ENCODE data around the gene AOPEP.

Gene AOPEP

GRCh38 chr9:94718936-94719335 lies 7.6 kb upstream of the AOPEP start:
- no peak for DNase-seq (ENCODE audit: low read depth)

- no peak for DNase-seq (ENCODE audit: low read depth)
Observed at GRCh38 chr9:94719878-94720277, 6.6 kb upstream of the AOPEP start.

DNA sequence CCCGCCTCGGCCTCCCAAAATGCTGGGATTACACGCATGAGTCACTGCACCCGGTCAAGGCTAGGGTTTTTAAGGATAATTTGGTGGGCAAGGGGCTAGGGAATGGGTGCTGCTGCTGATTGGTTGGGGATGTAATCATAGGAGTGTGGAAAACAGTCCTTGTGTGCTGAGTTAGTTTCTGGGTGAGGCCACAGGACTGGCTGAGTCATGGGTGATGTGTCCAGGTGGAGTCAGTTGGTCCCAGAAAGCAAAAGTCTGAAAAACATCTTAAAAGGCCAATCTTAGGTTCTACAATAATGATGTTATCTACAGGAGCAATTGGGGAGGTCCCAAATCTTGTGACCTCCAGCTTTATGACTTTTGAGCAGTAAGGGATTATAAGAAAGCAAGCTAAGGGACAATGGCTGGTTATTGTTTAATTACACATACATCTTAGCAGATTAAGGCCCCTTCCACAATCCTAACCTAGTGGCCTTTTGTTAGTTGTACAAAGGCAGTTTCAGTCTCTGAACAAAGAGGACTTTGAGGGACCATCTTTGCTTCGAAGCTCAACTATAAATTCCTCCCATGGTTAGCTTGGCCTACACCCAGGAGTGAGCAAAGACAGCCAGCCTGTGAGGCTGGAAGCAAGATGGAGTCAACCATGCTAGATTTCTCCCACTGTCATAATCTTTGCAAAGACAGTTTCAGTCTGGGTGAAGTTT lies 5.5 kb upstream of the AOPEP start:
- DNase-seq (ENCODE audit: low read depth): no peak

- DNase-seq (ENCODE audit: low read depth): no peak
Observed at GRCh38 chr9:94721754-94722153, 4.7 kb upstream of the AOPEP start.

DNA sequence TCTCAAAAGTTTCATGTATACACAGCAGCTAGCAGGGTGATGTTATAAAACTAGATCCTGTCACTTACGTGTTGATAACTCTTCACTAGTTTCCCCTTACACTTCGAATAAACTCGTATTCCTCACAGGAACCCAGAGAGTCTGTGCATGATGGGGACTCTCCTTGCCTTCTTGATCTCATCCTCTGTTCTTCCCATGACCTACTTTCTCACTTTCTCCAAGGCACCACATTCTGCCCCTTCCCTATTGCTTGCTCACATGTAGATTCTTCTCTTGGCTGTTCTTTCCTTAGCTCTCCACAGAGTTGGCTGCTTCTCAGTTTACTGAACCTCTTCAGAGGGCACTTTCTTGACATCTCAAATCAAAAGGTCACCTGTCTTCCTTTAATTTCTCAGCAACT lies 1.2 kb upstream of the AOPEP start:
- DNase-seq (ENCODE audit: low read depth): no peak

DNA sequence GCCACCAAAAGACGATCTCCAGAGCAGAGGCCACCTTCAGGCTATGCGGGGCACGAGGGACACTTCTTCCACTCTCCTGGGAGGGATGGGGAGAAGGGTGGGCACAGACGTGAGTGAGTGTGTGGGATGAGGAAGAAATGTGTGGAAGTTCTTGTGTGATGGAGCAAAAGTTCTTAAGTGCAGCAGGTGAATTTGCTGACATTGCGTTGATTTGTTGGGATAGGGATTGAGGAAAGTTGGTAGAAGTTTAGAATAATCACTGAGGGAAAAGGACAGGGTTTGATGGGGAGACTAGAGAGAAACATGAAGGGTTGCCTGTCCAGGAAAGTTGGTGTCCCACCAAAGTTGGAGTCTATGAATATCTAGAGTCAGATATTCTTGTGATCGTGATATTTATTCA lies 2.2 kb downstream of the AOPEP start:
- no peak for DNase-seq (ENCODE audit: low read depth)

DNA sequence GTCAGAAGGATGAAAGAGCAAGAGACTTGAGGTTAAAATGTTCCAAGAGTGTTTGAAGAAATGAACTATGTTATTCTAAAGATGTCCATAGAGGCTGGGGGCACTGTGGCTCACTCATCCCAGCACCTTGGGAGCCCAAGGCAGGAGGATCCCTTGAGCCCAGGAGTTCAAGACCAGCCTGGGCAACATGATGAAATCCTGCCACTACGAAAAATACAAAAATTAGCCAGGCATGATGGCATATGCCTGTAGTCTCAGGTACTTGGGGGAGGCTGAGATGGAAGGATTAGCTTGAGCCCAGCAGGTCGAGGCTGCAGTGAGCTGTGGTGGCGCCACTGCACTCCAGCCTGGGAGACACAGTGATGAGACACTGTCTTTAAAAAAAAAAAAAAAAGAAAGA lies 2.7 kb downstream of the AOPEP start:
- no peak for DNase-seq (ENCODE audit: low read depth)

GRCh38 chr9:94734054-94734754 lies 7.7 kb downstream of the AOPEP start:
- DNase-seq (ENCODE audit: low read depth): no peak

GRCh38 chr9:94736759-94737158 lies 10.3 kb downstream of the AOPEP start:
- no peak for DNase-seq (ENCODE audit: low read depth)

- no peak for DNase-seq (ENCODE audit: low read depth)
Observed at GRCh38 chr9:94740145-94740840, 13.8 kb downstream of the AOPEP start.

DNA sequence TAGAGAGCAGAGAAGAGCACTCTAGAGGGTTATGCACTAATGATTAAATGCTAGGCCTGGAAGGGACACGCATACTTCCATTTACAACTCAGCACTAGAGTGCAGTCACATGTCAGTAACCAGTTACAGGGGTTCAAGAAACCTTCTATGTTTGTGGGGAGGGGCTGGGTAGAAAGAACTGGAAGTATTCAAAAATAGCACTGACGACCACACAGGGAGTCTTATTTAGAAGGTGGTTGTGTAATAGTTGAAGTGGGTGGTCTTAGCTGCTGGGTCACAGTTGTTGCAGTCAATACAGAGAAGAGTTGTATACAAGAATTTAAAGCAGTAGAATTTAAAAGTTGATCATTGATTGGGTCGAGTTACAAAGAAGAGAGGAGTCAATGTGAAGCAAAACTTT lies 15.4 kb downstream of the AOPEP start:
- no peak for DNase-seq (ENCODE audit: low read depth)

DNA sequence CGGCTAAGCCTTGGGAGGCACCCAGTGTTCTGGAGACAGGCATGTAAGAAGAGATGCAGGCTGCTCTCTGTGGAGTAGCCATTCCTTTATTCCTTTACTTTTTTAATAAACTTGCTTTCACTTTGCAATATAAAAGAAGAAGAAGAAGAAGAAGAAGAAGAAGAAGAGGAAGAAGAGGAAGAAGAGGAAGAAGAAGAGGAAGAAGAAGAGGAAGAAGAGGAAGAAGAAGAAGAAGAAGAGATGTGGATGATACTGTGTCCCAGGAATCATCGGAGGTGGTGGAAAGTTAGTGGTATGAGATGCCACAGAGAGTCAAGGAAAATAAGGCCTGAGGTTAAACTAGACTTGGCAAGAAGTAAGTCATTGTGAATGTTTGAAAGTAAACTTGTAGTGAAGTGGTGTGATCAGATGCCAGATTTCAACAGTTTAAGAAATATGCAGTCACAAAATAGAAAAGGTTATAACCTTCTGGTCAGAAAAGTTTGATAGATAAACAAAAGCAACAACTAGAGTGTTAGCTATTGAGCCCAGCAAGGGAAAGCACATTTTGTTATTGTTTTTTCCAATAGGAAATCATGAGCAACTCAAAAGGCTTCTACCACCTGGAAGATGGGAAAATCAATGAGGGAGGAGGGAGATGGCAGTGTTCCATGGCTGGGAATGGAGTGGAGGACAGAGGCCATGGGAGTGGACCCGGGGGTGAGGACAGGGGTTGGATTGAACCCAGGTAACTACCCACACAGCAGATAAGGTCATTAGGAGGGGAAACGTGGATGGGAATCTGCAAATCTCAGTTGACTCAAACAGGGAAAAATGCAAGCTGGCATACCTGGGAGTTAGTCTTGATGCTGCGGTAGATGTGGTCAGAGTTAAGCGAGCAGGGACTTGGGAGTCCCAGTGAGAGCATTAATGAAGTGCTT lies 16.8 kb downstream of the AOPEP start:
- no peak for DNase-seq (ENCODE audit: low read depth)

DNA sequence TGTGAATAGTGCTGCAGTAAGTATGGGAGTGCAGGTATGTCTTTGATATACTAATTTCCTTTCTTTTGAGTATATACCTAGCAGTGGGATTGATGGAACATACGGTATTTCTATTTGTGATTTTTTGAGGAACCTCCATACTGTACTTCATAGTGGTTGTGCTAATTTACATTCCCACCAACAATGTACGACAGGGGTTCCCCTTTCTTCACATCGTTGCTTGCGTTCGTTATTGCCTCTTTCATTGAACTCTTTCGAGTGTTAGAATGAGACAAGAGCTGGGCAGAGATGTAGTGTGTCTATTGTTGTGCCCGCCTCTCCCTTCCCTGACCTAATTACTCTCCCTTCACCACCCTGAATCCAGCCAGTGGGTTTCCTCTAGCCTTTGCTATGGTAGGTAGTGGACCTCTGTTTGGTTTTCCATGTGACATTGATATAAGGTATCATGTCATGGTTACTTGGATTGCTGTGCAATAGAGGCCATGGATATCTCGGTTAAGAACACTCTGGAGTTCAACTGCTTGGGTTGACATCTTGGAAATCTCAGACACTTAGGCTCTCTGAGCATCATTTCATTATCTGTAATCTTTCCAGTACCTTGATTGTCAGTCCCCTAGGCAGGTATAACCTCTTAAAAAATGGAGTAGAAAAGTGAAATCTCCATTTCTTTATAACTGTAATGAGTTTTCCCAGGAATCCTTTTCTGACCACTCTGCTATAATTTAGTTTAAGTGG lies 19.5 kb downstream of the AOPEP start:
- no peak for DNase-seq (ENCODE audit: low read depth)

- no peak for DNase-seq (ENCODE audit: low read depth)
Observed at GRCh38 chr9:94746541-94747370, 20.3 kb downstream of the AOPEP start.

DNA sequence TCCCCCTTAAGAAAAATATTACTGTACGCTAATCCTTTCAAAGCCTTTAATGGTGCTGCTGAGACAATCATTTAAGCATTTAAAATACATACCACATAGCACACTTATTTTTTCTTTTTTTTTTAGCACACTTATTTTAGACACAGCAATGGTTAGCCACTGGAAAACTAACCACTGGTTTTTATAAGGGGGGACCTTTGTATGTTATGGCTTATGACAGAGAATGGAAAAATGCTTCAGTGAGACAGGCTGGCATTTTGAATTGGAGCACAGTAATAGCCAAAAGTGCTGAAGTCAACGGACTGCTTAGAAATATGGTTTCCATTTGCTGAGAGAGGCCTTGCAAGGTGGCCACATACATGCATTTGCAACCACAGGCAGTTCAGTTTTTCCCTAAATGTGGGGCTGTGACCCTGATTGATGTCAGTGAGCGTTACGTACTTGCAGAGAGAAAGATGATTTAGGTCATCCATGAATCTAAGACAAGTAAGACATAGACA lies 28.5 kb downstream of the AOPEP start:
- DNase-seq (ENCODE audit: low read depth): no peak

DNA sequence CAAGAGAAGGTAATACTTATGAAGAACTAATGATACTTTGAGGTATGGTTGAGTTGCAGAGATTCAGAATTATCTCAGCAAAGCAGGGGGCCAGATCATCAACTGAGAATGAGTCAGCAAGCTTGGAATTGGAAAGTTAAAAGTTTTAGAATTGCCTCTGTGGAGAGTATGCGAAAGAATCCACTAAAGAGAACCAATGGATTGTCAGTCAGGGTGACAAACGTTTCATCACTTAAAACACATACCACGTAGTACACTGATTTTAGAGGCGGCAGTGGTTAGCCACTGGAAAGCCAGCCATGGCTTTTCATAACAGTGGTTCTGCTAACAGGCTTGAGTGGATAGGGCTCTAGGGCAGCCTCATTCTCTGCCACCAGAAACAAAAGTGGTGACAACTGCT lies 30.7 kb downstream of the AOPEP start:
- DNase-seq (ENCODE audit: low read depth): no peak

DNA sequence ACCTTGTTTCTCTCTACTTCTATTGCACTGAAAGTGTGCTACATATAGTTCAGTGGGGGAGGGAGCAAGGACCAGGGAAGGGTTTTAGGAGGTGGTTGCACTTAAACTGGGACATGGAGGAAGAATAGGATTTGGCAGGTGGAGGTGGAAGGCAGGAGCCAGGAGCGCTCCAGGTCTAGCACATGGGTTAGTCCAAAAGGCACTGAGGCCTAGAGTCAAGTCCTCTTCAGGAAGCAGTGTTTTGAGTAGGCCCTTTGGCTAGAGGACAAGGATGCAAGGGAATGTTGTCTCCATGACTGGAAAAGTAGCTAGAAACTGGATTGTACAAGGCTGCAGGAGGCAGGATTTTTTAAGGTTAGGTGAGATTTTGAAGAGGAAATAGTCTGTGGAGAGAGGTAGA lies 31.5 kb downstream of the AOPEP start:
- no peak for DNase-seq (ENCODE audit: low read depth)

DNA sequence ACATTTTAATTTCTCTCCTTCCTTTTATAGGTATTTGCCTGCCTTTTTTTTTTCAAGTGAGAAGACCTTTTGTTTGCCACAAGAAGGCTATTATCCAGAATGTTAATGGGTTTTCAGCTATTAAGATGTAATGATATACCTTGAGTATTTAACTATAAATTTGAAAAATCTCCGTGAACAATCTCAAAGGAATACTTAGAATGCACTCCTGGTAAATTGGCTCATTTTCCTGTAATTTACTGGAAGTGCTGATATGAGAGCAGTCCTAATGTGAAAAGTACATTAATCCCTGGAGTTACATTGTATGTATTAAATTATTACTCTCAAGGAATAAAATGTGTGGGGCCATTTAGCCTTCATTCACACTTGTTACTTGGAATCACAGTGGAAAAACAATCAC lies 32.4 kb downstream of the AOPEP start:
- no peak for DNase-seq (ENCODE audit: low read depth)

DNA sequence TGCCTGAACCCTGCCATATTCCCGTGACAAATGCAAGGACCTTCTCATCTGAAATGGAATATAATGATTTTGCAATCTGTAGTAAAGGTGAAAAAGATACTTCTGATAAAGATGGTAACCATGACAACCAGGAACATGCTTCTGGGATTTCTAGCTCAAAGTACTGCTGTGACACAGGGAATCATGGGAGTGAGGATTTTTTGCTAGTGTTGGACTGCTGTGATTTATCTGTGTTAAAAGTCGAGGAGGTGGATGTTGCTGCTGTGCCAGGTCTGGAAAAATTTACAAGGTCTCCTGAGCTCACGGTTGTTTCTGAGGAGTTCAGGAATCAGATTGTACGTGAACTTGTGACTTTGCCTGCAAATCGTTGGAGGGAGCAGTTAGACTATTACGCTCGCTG lies 33.5 kb downstream of the AOPEP start:
- no peak for DNase-seq (ENCODE audit: low read depth)

DNA sequence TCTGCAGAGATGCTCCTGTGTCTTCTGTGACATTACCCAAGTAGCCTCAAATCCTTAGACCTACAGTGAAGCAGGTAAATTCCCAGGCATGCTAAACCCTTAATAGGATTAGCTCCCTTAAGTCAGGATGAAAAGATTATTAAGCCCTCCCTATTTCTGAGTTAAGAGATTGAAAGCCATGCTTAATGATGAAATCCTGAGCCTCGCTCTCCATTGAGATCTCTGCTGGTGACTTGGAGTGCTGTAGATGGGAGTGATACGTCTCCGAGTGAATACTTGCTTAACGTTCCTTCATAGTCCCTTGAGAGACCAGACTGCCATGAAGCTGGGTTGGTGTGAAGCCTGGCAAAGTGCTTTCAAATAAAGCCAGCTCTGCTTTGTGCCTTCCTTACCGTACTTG lies 34.2 kb downstream of the AOPEP start:
- no peak for DNase-seq (ENCODE audit: low read depth)
